ENCODE data around the gene USH2A.

The USH2A gene

DNA sequence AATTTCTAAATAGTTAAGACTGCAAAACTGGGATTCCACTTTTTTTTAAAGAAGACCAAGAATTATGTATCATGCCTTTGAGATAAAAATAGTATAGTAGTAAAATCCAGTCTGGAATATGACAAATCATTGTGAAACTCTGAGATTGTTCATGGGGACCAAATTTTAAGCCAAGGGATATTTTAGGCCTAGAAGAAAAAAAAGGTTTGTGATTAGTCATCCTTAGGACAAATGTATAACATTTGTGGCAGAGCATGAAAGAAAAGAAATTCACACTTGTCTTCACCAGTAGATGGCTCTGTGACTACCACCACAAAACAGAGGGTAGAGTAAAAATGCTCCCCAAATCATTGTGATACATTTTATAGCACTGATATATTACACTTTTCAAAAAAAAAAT is 630.1 kb downstream of the USH2A start:
- Histone ChIP-seq H3K36me3 (no peaks in the 10 kb centered on the region), H3K27me3 (no peaks in the 10 kb centered on the region), H3K27ac (no peak overlapping the region), H3K4me1 (no peaks in the 10 kb centered on the region), H3K4me3 (no peak overlapping the region), H3K9me3 (no peaks in the 10 kb centered on the region)
- no peak for DNase-seq
- TF ChIP-seq, protein P1, sequence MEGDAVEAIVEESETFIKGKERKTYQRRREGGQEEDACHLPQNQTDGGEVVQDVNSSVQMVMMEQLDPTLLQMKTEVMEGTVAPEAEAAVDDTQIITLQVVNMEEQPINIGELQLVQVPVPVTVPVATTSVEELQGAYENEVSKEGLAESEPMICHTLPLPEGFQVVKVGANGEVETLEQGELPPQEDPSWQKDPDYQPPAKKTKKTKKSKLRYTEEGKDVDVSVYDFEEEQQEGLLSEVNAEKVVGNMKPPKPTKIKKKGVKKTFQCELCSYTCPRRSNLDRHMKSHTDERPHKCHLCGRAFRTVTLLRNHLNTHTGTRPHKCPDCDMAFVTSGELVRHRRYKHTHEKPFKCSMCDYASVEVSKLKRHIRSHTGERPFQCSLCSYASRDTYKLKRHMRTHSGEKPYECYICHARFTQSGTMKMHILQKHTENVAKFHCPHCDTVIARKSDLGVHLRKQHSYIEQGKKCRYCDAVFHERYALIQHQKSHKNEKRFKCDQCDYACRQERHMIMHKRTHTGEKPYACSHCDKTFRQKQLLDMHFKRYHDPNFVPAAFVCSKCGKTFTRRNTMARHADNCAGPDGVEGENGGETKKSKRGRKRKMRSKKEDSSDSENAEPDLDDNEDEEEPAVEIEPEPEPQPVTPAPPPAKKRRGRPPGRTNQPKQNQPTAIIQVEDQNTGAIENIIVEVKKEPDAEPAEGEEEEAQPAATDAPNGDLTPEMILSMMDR (IDR thresholded peaks at IDR 0.05) = no peak
- intact Hi-C loops (cut with DNase I; ENCODE audit: low total_unique reads) = no loop called here

DNA sequence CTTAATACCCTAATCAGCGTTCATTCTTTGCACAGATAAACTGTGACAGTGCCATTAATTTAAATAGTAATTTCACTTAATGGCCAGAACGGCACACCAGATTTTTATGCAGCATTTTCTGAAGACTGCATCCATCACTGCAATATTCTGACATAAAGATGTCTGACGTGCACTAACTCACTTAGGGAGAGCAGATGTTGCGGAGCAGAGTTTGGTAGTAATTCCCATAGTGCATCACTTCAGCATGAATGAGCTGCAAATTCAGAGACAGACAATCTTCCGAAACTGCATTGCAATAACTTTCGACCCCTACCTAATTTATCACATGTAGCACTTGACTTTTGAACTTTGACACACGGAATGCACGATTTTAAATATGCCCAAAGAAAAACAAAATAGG is 630.8 kb downstream of the USH2A start:
- H3K4me3 ChIP-seq = no peak overlapping the region
- TF ChIP-seq, protein P1 (IDR thresholded peaks at IDR 0.05) = no peak

DNA sequence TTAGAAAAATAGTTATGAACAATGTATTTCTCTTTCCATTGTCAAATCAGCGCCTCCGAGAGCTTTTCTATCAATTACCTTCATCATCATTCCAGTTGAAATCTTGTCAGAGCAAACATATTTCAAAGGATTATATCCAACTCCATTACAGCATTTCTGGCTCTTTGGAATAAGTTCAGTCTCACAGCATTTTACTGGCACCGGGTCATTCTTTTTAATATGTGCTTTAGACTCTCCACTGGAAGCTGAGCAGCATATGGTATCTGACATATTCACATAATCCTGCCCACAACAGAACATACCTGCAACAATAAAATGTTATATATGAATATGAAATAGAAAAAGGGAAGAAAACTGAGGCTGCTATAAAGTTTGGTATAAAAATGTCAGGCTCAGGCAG is 633.3 kb downstream of the USH2A start:
- Histone ChIP-seq H3K36me3 (no peaks in the 10 kb centered on the region), H3K4me3 (no peak overlapping the region), H3K9me3 (no peaks in the 10 kb centered on the region), H3K4me1 (no peaks in the 10 kb centered on the region), H3K27me3 (no peaks in the 10 kb centered on the region), H3K27ac (no peak overlapping the region)
- intact Hi-C loops (cut with DNase I; ENCODE audit: low total_unique reads) = no loop called here
- no peak for DNase-seq
- TF ChIP-seq, protein P1 (IDR thresholded peaks at IDR 0.05) = no peak

More for the DNA sequence above, 630.8 kb downstream of the USH2A start:
- H3K36me3 ChIP-seq = no peaks in the 10 kb centered on the region
- H3K4me1 ChIP-seq = no peaks in the 10 kb centered on the region
- no peak for DNase-seq
- H3K9me3 ChIP-seq = no peaks in the 10 kb centered on the region
- intact Hi-C loops (cut with DNase I; ENCODE audit: low total_unique reads) = no loop called here
- no peak overlapping the region for H3K27ac ChIP-seq
- no peaks in the 10 kb centered on the region for H3K27me3 ChIP-seq

DNA sequence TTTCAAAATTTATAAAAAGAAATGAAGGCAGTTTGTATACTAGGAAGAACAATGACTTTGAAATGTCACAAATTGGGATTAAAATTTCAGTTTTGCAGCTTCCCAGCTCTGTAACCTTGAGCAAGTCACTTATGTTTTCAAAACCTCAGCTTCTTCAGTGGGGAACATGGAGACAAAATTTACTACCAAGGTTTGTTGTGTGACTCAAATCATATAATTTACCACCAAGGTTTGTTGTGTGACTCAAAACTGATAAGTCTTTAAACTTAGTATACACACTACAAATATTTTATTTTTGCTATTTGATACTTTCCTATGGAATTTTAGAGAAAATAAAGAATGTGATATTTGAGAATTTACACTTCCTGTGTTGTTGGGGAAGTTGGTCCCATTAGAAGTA is 636.3 kb downstream of the USH2A start:
- no peak for DNase-seq
- intact Hi-C loops (cut with DNase I; ENCODE audit: low total_unique reads) = no loop called here
- Histone ChIP-seq H3K27me3 (no peaks in the 10 kb centered on the region), H3K9me3 (no peaks in the 10 kb centered on the region), H3K27ac (no peak overlapping the region), H3K36me3 (no peaks in the 10 kb centered on the region), H3K4me3 (no peak overlapping the region), H3K4me1 (no peaks in the 10 kb centered on the region)
- TF ChIP-seq, protein P1 (IDR thresholded peaks at IDR 0.05) = no peak

DNA sequence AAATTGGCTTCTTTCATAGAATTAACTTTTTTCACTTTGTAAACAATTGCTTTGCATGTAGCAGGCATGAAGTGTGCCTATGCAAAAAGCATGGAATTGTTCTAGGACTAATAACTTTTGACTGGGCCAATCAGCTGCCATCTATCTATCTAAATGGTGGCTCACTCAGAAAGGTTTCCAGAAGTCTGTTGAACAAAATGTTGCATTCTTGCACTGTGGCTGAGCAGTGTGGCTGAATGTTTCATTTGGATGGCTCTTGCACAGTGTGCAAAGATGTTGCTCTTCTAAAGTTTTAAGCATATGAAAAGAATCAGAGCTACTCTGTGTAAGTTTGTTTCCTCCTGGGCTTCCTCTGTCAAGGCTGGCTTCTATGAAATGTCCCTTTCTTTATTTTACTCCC is 642.6 kb downstream of the USH2A start:
- H3K36me3 ChIP-seq = no peaks in the 10 kb centered on the region

More for the DNA sequence above, 642.6 kb downstream of the USH2A start:
- intact Hi-C loops (cut with DNase I; ENCODE audit: low total_unique reads) = no loop called here
- H3K9me3 ChIP-seq = no peaks in the 10 kb centered on the region
- H3K27me3 ChIP-seq = no peaks in the 10 kb centered on the region
- no peak overlapping the region for H3K27ac ChIP-seq
- no peak for DNase-seq
- no peak overlapping the region for H3K4me3 ChIP-seq
- TF ChIP-seq, protein P1 (IDR thresholded peaks at IDR 0.05) = no peak
- no peaks in the 10 kb centered on the region for H3K4me1 ChIP-seq
